ENCODE data around the gene KRT6B.

KRT6B gene

GRCh38 chr12:52433501-52434080 is 18.4 kb downstream of the KRT6B start:
- TF ChIP-seq GABPA (IDR thresholded peaks at IDR 0.05; ENCODE audit: low read depth) (no peak), POLR2AphosphoS5 (IDR thresholded peaks at IDR 0.05; ENCODE audit: low read depth) (no peak), REST (IDR thresholded peaks at IDR 0.05; ENCODE audit: insufficient replicate concordance, low read depth) (no peak), SPI1 (IDR thresholded peaks at IDR 0.05; ENCODE audit: borderline replicate concordance, low read depth) (no peak), CTCF (IDR thresholded peaks at IDR 0.05; ENCODE audit: insufficient read depth, low read length) (no peak)
- DNase-seq (ENCODE audit: low read depth in 1 of 2, low spot score in 1 of 2), result no peak
- Histone ChIP-seq H3K27ac (replicated peaks) (no peak overlapping the region), H3K27me3 (ENCODE audit: insufficient read depth, poor library complexity, severe bottlenecking) (peaks cover 3% of the 10 kb centered on the region), H3K4me3 (replicated peaks; ENCODE audit: insufficient read depth, low read length) (no peak overlapping the region)

GRCh38 chr12:52432559-52433207 is 19.3 kb downstream of the KRT6B start:
- Histone ChIP-seq H3K27me3 (ENCODE audit: insufficient read depth, poor library complexity, severe bottlenecking) (peaks cover 3% of the 10 kb centered on the region), H3K4me3 (replicated peaks; ENCODE audit: insufficient read depth, low read length) (no peak overlapping the region), H3K27ac (replicated peaks) (no peak overlapping the region)
- TF ChIP-seq REST (IDR thresholded peaks at IDR 0.05; ENCODE audit: insufficient replicate concordance, low read depth), result no peak
- no peak for TF ChIP-seq CTCF (IDR thresholded peaks at IDR 0.05; ENCODE audit: insufficient read depth, low read length)
- no peak for TF ChIP-seq SPI1 (IDR thresholded peaks at IDR 0.05; ENCODE audit: borderline replicate concordance, low read depth)
- no peak for TF ChIP-seq POLR2AphosphoS5 (IDR thresholded peaks at IDR 0.05; ENCODE audit: low read depth)
- no peak for TF ChIP-seq GABPA (IDR thresholded peaks at IDR 0.05; ENCODE audit: low read depth)
- no peak for DNase-seq (ENCODE audit: low read depth in 1 of 2, low spot score in 1 of 2)

- H3K27me3 ChIP-seq (ENCODE audit: insufficient read depth, poor library complexity, severe bottlenecking), result peaks cover 3% of the 10 kb centered on the region
- no peak for TF ChIP-seq REST (IDR thresholded peaks at IDR 0.05; ENCODE audit: insufficient replicate concordance, low read depth)
- TF ChIP-seq SPI1 (IDR thresholded peaks at IDR 0.05; ENCODE audit: borderline replicate concordance, low read depth), result no peak
- TF ChIP-seq GABPA (IDR thresholded peaks at IDR 0.05; ENCODE audit: low read depth), result no peak
- TF ChIP-seq POLR2AphosphoS5 (IDR thresholded peaks at IDR 0.05; ENCODE audit: low read depth), result no peak
- no peak for TF ChIP-seq CTCF (IDR thresholded peaks at IDR 0.05; ENCODE audit: insufficient read depth, low read length)
- H3K4me3 ChIP-seq (replicated peaks; ENCODE audit: insufficient read depth, low read length), result no peak overlapping the region
- DNase-seq (ENCODE audit: low read depth in 1 of 2, low spot score in 1 of 2), result no peak
- H3K27ac ChIP-seq (replicated peaks), result no peak overlapping the region
These were observed 23.8 kb downstream of the KRT6B start for GRCh38 chr12:52428121-52428520.

Measured in HL-60 (cell line).